ENCODE results near the gene KRT71. TPM values are rescaled to one million over a fixed set of nuclear protein-coding genes. Genes with fewer than 3 reads are reported as not detected.

Gene KRT71
- total and polyA plus RNA-seq, 2 of the 8 experiments (the other 6 are each of a cell fraction or from before 2014, with no cell fraction given) = not detected

- Histone ChIP-seq H2AFZ (ENCODE audit: low read length) (no peak overlapping the region), H3K14ac (ENCODE audit: insufficient read length) (no peak overlapping the region), H3K9ac (replicated peaks in 1 of 4; ENCODE audit: extremely low read depth in 1 of 4, low read depth in 3 of 4, low read length in 3 of 4) (no peak overlapping the region), H3K27me3 (replicated peaks in 1 of 4; ENCODE audit: control insufficient read depth in 3 of 4, extremely low read depth in 1 of 4, insufficient read depth in 3 of 4, low read length in 3 of 4) (no peaks in the 10 kb centered on the region; a peak in 2 of 7 replicates), H3K9me3 (ENCODE audit: insufficient read depth in 2 of 2, low read depth in 1 of 2, low read length in 1 of 2) (no peaks in the 10 kb centered on the region), H2BK12ac (ENCODE audit: low read depth, low read length) (no peak overlapping the region), H3K4me2 (ENCODE audit: insufficient read depth in 1 of 2, low read depth in 2 of 2, low read length in 2 of 2) (no peak overlapping the region), H4K20me1 (replicated peaks in 1 of 2; ENCODE audit: control insufficient read depth in 1 of 2, insufficient read depth in 2 of 2, low read length in 2 of 2) (no peaks in the 10 kb centered on the region), H2BK120ac (replicated peaks; ENCODE audit: low read depth, low read length) (no peak overlapping the region), H3K4me1 (replicated peaks in 1 of 4; ENCODE audit: control insufficient read depth in 3 of 4, insufficient read depth in 4 of 4, low read length in 3 of 4) (no peaks in the 10 kb centered on the region), H3K56ac (replicated peaks; ENCODE audit: insufficient read length, low read depth, low read length) (no peak overlapping the region), H3K27ac (ENCODE audit: low read depth, low read length) (no peak overlapping the region), H3K36me3 (ENCODE audit: control insufficient read depth in 2 of 4, insufficient read depth in 4 of 4, low read length in 3 of 4) (no peaks in the 10 kb centered on the region), H3K4ac (replicated peaks; ENCODE audit: insufficient read length, low read depth, low read length) (no peak overlapping the region), H3K23me2 (ENCODE audit: low read depth, low read length) (no peaks in the 10 kb centered on the region), H2AK5ac (ENCODE audit: low read depth, low read length) (no peak overlapping the region), H4K8ac (ENCODE audit: extremely low read depth, insufficient read depth, low read length) (no peak overlapping the region), H4K5ac (ENCODE audit: insufficient read length, low read depth, low read length) (no peak overlapping the region), H3K18ac (ENCODE audit: extremely low read depth, low read length) (no peak overlapping the region), H2BK20ac (ENCODE audit: low read length) (no peak overlapping the region), H3K4me3 (ENCODE audit: extremely low read depth in 1 of 4, insufficient read depth in 2 of 4, low read depth in 3 of 4, low read length in 4 of 4) (no peak overlapping the region), H2BK15ac (ENCODE audit: low read length) (no peak overlapping the region), H2BK5ac (ENCODE audit: low read depth, low read length) (no peak overlapping the region), H3K79me2 (ENCODE audit: control insufficient read depth in 1 of 2, insufficient read depth in 2 of 2, low read length in 2 of 2) (no peaks in the 10 kb centered on the region), H3K23ac (ENCODE audit: insufficient read length) (no peak overlapping the region), H3K79me1 (ENCODE audit: low read depth, low read length) (no peaks in the 10 kb centered on the region), H4K91ac (replicated peaks; ENCODE audit: insufficient read length, low read length) (no peak overlapping the region)
- DNase-seq (ENCODE audit: low read depth in 1 of 2, low spot score in 2 of 2) (no peak), FAIRE-seq (no peak)
- ChIA-PET CTCF (ENCODE audit: partially characterized antibody) (interaction anchor here (1.1 to 3.6 kb wide), 9 partner anchors 9 to 303 kb away, joined by 3 to 11 read pairs (median 5); partner anchors contain the start of gene KRT71), POLR2A (ENCODE audit: partially characterized antibody) (no interaction called here)
- 96% methylated on average over 12 of the region's 12 CpGs; no CpG with 5 or more reads in 1 of the 2 experiments for WGBS, 2 experiments (ENCODE audit: extremely low coverage in 1 of 2, insufficient coverage in 1 of 2, insufficient read length in 1 of 2, insufficient replicate concordance in 2 of 2, low coverage in 1 of 2, low lambda C conversion rate in 2 of 2, missing lambda C conversion rate in 1 of 2)
- TF ChIP-seq CTCF (IDR thresholded peaks at IDR 0.05; ENCODE audit: control extremely low read depth in 1 of 3, insufficient read depth in 1 of 3, low read depth in 1 of 3, low read length in 3 of 3) (no peak), EGR1 (IDR thresholded peaks at IDR 0.05; ENCODE audit: borderline replicate concordance, low read depth, low read length) (no peak), ASH2L (IDR thresholded peaks at IDR 0.05; ENCODE audit: low read length) (no peak), TAF1 (IDR thresholded peaks at IDR 0.05; ENCODE audit: low read depth, low read length) (no peak), EZH2 (IDR thresholded peaks at IDR 0.05; ENCODE audit: low read depth, low read length, severe bottlenecking) (no peak), ZNF274 (IDR thresholded peaks at IDR 0.05; ENCODE audit: borderline replicate concordance, extremely low read depth, low read length) (no peak), RAD21 (IDR thresholded peaks at IDR 0.05 in 1 of 2, conservative IDR thresholded peaks at IDR 0.05 in 1 of 2; ENCODE audit: low read depth in 2 of 2, low read length in 2 of 2) (no peak), BCL11A (IDR thresholded peaks at IDR 0.05; ENCODE audit: low read depth in 2 of 2, low read length in 2 of 2) (no peak), CREB1 (IDR thresholded peaks at IDR 0.05) (no peak), ATF2 (IDR thresholded peaks at IDR 0.05; ENCODE audit: low read length) (no peak)
Observed at GRCh38 chr12:52568111-52568510, 15.2 kb upstream of the KRT71 start.

Measured in H1 (cell line).